MV-4-11 (cell line): ENCODE results near the gene GPBAR1.

ENCODE experiments used
- DNase-seq: peaks from one replicate; lab custom pipeline; 2025; lab: John Stamatoyannopoulos, UW

GPBAR1 gene

DNA sequence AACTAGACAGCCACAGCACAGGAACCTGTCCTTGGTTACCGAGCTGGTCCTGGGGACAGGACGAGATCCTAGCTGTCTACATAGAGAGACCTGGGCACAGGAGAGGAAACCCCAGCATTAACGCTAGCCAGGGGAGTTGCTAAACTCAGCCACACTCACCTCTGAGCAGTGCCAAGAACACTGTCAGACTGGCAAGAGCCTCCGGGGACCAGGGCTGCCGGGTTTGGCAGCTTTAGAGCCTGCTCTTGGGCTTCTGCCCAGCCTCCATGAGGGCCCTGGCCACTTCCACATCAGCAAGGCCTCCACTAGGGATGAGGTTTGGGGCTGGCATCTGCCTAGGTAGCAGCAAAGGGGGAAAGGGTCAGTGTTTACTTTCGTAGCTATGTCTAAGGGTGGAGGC, 24.8 kb downstream of the GPBAR1 start:
- DNase-seq, result no peak

DNA sequence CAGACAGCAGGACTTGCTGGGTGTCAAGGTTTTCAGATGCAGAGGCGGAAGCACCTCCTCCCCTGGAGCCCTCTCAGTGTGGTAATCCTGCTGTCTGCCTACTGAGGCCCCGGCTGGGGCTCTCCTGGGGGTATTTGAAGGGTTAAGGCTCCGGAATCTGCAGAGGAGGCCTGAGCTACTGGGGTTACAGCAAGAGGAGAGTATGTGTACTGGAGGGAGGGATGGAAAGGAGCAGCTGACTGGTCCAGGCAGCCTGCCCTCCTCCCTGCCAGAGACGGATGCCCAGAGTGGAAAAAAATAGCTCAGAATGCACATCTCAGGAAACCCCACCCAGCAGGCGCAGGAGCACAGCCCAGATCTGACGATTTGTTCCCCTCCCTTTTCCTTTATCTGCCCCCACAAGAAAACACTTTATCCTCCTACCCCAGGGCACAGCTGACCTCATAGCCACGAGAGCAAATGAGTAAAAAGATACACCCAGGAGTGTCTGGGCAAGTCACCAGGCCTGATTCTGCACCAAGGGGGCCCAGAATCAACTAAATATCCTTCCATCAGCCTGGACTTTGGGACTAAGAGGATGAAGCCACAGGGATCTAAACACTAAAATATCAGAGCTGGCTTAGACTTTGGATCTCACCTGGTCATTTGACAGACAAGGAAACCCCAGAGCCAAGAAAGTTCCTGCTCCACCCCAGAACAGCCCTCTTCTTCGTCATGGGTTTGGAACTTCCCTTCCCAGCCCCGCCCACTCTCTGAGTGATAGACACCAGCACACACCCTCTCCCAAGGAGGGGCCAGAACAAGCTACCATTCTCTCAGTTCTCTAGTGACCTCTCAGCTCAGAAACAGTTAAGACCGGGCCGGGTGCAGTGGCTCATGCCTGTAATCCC, 26.0 kb downstream of the GPBAR1 start:
- peak; percentile 91 for DNase-seq

DNA sequence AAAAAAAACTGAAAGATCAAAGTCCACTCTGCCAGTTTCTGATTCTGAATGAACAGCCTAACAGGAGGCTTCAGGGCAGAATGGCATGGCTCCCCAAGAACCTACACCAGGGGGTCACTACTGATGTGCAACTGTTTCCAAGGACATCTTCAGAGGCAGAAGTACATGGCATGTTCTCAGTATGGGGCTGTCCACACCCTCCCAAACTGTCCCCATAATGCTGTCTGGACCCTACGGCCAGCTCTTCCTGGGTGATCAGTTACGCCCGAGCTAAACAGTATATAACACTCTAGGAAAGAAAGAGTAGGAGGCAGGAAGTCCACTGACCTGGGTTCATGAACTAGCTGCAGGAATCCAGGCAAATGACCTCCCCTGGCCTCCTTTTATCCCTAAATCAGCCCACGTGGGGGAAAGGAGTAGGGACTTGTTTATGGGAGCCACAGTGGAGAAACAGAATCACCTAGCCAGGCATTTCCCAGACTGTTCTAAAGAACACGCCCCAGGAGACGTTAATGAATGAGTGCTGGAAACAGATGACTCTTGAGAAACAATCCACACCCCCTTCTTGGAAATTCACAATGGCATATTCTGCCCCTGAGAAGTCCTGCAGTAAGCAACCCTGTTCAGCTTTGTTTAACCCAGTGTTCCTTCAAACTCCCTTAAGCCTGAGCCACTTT, 29.0 kb downstream of the GPBAR1 start:
- no peak for DNase-seq

DNA sequence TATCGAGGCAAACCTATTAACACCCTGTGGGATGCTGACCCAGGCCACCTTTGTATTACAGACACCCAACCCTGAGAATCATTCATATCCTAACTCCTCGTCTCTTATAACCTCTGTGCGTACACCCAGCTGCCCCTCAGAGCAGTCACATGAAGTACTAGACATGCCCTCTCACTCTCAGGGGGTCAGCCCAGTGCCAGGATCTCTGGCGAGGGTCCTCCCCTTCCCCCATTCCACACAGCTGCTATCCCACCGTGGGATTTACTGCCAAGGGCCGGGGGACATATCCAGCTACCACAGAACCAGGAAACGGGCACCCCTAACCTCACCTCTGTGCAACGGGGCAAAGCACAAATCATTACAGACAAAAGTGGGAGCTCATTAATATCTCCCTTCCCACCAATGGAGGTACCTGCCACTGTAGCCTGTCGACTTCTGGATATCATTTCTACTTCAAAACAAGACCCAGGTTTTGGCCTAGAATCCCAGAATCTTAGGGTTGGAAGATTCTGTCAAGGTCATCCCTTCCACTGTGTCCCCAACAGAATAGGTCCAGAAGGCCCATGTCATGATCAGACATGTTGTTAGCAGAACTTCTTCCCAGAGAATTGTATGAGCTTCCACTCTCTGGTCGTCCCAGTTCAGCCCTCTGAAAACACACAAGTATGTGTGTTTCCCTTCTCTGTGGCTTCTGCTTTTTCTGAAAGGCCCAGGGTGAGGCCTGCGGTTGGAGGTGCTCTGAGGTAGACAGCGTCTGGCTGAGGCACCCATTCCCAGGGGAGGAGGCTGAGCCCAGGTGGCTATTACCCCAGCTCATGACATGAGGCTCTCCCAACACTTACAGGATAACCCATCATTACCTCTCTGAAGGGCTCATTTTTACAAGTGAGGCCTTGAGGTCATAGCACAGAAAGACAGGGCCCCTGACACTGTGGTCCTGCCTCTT, 29.8 kb downstream of the GPBAR1 start:
- peak; percentile 27 for DNase-seq

DNA sequence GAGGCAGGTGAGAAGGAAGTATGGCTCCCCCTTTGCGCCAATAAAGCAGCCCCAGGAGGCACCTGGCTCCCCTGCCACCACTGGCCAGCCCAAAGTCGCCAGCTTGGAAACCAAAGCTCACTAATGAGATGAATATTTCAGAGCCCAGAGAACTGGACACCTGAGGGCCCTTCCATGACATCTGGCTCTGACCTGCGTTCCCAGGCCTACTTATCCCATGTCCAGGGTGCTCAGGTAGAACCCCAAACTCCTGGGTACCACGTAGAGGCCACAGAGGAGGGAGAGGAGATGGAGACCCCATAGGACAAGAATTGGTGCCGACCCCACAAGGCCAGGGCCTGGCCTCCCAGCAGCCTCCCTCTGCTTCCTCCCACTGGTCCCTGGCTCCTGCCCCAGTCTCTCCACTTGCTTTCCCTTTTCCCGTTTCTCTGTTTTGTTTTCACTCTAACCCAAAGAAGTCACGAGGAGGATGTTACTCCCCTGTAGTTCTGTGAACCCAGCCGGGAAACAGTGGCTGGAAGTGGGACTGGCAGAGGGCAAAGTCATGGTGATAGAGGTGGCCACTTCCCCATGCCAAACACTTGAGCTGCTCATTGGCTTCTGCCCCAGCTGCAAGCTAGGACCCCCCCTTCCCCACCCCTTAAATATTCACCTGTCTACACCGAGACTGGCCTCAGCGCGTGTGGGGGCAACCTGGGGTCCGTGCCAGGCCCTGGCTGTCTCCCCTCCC, 30.7 kb downstream of the GPBAR1 start:
- peak; percentile 41 for DNase-seq

DNA sequence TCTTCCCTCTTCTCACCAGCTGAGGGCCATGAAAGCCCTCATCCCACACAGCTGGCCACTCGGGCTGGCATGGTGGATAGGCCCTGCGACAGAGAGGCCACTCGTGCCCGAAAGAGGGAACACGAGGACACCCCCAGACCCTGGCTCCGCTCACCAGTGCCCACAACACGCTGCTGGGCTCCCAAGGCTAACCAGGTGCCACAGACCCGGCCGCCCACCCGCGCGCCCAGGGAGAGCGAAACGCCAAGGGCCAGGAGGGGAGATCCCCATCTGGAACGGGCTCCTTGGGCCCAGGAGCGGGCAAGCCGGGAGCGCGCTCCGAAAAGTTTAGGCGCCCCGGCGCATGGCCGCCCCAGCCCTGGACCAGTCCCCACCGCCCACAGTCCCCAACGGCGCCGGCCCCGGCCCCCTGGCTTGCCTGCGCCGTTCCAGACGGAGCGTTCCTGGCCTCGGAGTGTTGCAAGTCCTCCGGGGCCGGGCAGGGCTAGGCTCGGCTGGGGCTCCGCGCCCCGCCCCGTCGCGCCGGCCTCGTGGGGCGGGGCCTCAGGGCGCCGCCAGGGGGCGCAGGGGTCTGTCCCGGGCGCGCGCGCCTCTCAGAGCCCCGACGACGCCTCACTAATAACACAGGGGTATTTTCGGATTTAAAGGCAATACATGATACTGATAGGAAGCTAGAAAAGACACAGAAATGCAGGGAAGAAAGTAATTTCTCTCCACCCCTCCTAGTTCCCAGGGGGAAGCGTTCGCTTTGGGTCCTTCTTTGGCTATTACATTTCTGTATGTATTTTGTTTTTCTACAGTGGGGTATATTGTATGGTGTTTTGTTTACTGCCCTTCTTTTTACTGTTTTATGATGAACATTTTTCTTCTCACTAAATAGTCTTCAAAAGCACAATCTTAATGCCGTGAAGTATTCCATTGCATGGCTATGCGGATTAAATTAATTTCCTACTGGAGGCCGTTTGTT, 31.5 kb downstream of the GPBAR1 start, which contains the start of gene TMBIM1:
TMBIM1 (minus strand) TSS at position 456 of the 967 bp plus-strand sequence. CDS start 10,362 bp downstream, outside the sequence.
- peak; percentile 51 for DNase-seq

DNA sequence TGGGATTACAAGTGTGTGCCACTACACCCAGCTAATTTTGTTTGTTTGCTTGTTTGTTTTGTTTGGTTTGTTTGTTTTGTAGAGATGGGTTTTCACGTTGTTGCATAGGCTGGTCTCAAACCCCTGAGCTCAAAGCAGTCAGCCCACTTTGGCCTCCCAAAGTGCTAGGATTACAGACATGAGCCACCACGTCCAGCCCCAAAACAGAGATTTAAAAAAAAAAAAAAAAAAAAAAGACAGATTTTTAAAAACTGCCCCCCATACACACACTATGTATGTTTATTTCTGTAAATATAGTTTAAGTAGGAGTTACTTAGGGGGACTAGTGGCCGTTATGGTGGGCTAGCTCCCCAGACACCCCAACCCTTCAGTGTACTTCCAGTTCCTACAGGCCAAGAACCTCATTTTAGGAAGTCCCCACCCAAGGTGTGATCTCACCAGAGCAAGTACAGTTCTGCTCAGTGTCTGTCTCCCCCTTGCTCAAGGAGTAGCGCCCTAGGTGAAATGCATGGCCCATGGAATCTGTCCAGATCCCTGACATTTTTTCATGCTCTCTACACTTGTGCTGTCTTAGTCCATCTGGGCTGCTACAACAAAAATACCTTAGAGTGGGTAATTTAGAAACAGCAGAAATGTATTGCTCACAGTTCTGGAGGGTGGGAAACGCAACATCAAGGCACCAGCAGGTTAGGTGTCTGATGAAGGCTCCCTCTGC, 33.1 kb downstream of the GPBAR1 start:
- no peak for DNase-seq

DNA sequence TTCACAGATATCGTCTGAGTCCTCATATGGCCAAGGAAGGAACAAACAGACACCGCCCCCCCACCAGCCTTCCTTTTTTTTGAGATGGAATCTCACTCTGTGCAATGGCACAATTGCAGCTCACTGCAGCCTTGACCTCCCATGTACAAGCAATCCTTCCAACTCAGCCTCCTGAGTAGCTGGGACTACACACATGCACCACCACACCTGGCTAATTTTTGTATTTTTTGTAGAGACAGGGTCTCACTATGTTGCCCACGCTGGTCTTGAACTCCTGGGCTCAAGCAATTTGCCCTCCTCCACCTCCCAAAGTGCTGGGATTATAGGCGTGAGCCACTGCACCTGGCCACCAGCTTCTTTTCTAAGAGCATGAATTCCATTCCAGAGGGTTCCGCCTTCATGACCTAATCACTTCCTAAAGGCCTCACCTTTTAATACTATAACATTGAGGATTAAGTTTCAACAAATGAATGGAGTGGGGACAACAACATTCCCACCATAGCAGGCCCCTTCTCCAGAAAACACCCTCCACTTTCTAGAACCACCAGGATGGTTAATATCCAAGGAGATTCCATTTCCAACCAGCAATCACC, 33.7 kb downstream of the GPBAR1 start:
- no peak for DNase-seq

DNA sequence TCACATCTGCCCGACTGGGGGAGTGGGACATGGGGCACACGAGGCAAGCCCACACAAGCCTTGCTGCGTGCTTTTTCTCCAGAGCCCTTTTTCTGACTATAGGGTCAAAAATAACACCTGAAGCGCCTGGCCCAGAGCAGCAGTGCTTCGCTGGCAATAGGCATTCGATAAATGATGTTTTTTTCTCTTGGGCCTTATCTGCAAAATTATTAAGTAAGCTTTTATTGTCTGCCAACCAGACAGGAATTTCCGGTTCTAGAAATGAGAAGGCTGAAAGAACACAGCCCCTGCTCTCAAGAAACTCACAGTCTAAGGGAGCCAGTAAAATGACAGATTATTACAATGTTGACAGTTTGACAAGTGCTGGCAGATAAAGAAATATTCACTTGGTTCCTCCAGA, 34.2 kb downstream of the GPBAR1 start:
- no peak for DNase-seq

DNA sequence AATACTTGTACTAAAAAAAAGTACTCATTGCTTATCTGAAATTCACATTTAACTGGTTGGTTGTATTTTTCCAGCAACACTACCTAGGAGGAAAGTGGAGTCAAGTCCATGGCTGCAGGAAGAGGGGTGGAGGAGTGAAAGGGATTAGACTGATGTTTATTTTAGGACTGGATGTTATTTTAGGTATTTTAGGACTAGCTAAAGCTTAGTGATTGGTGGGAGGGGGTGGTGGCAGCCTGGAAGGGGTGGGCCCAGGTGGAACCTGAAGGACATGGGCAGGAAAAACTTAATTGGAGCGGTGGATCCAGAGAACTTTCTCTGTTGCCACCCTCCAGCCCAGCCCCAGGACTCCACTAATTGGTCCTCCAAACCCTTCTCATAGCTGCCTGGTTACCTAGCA, 35.4 kb downstream of the GPBAR1 start:
- DNase-seq, result no peak

DNA sequence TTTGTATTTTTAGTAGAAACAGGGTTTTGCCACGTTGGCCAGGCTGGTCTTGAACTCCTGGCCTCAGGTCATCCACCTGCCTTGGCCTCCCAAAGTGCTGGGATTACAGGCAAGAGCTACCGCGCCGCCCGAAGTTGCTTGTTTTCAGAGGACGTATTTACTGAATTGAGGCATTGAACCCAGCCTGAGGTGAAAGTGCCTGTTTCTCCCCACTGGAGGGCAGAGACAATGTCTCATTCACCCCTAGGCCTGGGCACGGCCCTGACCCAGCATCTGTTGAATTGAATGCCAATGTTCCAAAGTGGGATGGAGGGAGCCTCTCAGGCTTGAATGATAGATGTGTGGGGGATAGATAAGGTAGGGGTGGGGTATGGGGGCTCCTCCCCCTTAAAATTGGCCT, 36.0 kb downstream of the GPBAR1 start:
- DNase-seq, result no peak

DNA sequence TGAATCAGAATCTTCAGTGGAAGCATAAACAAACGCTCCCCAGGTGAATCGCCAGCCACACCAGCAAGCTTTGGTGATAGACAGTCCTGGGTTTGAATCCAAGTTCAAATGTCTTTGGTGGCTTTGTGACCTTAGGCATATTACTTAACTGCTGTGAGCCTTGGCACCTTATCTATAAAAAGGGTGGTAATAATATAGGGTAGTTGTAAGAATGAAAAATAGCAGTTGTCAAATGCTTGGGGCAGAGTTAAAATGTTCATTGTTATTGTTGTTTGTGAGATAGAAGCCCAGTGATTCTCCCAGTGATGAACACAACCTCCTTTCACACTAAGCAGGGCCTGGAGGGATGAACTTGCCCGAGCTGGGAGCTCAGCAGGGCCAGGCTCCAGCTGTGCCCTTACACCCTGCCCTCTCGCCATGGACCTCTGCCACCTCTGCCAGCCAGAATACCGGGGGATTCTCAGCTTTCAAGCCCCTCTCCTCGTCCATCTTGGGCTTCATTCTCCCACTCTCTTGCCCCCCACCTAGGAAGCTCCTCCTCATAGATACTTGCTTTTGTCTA, 37.6 kb downstream of the GPBAR1 start:
- no peak for DNase-seq

DNA sequence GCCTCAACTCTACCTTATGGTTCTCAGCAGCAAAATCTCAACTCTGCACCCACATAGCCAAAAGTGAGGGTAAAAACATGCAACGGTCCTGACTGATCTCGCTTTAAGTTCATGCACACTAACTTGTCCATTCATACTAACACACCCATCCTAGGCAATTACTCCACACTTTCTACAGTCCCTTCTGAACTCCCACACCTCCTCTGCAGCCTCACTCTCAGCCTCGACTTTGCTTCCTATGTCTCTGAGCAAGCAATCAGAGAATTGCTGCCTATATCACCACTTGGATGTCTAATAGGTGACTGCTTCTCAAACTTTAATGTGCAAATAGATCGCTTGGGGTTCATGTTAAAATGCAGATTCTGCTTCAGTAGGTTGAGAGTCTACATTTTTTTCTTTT, 39.3 kb downstream of the GPBAR1 start:
- DNase-seq, result no peak

DNA sequence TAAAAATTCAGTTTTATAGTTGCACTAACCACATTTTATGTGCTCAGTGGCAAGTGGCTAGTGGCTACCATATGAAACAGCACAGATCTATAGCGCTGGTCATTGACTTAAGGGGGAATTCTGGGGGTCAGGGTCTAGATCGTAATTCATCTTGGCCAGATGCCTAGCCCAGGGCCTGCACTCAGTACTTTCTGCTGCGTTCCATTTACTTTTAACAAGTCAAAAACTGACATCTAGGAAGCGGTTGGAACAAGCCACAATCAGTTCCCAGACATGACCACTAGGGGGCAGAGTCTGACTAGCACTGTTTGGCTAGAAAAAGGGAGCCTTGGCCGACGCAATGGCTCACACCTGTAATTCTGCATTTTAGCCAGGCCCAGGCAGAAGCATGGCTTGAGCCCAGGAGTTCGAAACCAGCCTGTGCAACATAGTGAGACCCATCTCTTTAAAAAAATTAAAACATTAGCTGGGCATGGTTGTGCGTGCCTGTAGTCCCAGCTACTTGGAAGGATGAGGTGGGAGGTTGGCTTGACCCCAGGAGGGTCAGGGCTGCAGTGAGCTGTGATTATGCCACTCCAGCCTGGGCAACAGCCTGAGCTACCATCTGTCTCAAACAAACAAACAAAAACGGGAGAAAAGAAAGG, 40.5 kb downstream of the GPBAR1 start:
- peak; percentile 82 for DNase-seq

DNA sequence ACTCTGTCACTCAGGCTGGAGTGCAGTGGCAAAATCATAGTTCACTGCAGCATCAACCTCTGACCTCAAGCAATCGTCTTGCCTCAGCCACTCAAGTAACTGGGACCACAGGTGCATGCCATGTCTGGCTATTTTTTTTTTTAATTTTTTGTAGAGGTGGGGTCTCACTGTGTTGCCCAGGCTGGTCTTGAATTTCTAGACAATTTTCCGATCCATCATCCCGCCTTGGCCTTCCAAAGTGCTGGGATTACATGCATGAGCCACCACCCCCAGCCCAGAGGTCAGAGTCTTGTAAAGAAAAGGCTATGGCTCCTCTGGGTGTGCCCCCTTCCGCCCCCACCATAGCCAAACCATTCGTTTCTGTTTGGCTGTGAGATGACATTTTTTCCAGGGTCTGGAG, 44.6 kb downstream of the GPBAR1 start:
- DNase-seq, result no peak

DNA sequence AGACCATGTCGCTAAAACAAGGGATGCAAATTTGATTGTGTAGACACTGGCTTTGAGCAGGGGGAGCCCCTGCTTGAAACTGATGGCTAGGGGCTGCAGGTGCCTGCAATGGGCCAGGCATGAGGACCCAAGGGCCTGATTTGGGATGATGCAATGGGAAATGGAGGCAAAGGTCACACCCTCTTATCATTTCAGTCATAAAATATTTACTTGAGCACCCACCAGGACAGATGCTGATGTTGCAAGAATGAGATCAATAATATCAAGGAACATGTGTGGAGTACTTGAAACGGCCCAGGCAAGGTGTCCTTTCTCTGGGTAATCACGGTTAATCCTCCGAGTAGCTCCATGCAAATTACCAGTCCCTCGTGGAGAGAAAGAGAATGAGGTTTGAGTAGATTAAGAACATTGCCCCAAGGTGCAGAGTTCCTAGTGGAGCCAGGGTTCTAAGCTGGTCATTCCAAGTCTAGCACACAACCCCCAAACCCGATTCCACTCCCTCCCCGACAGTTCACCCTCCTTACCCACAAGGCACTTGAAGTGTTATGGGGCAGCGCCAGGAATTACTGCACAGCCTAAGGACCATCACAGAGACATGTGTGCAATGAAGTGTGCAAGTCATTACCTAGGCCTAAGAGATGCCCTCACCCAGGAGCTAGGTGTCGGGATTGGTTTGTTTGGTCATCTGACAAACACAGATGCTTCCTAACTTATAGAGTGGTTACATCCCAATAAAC, 45.5 kb downstream of the GPBAR1 start:
- no peak for DNase-seq

DNA sequence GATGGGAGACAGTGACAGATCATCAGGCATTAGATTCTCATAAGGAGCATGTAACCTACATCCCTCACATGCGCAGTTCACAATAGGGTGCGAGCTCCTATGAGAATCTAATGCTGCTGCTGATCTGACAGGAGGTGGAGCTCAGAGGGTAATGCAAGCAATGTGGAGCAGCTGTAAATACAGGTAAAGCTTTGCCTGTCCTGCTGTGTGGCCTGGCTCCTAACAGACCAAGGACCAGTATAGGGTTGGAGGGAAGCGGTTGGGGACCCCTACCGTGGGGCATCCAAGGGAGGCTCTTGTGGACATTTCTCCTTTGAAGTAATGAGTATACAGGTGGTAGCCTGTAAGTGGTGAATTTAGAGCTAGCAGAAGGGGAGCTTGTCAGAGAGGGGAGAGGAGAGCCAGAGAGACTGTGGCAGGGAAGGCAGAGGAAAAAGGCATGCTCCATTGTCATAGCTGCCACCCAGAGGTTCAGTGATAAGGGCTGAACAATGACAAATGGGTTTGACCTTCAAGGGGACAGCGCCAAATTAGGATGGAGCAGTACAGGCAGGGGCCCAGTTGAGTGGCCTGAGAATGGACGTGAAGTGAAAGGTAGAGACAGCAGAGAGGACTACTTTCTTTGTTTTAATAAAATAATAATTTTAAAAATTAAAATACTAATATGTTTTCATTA, 46.7 kb downstream of the GPBAR1 start:
- DNase-seq, result no peak
